GM18873 (cell line): ENCODE measurements around the gene JKAMP.
A peak's percentile ranks its signal among the peaks of the same experiment; 100 is the strongest.

Source experiments
- ATAC-seq: cut with Tn5 transposase; IDR thresholded peaks from one replicate; pipeline ENCODE4 v1.9.1; 2021; ENCODE audit warnings: mild to moderate bottlenecking, moderate library complexity, moderate number of reproducible peaks; ENCODE audit not compliant: unreplicated experiment, low FRiP score

The JKAMP gene

DNA sequence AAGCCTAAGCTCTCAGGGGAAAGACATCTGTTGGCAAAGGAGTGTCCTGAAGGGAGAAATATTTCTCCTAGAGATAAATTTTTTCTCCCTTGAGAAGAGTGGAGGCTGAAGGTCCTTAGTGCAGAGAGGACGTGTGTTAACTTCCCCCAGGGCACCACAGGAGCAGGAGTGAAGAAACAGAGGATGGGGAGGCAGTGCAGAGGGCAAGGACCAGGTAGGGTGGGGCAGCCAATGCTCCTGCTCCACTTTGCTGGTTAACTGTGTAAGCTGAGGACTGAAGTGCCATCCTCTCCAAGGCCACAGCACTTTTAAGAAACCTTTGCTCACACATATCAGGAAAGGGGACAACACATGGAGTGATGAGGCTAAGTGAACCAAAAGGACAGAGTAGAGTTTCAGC lies 4.2 kb upstream of the JKAMP start:
- no peak for ATAC-seq

- ATAC-seq = no peak
These were observed 2.9 kb upstream of the JKAMP start for GRCh38 chr14:59481407-59481806.

DNA sequence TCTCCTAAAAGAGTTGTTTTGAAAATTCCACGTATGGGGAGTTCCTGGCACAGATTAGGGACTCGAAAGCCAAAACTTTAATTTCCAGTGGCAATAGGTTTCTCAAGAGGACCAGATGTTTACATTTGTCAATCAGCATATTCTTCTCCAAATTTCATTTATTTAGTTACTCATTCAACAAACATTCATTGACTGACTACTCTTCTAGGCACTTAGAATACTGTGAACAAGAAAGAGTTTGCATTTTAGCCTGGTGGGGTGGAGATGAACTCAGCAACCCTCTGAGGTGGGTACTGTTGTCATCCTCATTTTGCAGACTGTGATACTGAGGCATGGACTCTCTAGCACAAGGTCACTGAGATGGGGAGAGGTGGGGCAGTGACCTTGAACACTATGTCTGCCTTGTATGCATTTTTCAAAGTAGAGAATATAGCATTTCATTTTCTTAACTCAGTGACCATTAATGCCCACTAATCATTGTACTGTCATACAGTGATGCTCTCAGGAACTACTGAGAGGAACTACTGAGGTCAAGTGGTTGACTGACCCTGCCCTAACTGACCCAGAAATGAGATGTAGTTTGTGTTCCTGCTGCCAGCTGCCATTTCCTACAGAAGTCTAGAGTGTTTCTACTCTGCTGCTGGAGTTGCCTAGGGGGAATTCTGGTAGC lies 2.3 kb upstream of the JKAMP start:
- no peak for ATAC-seq

GRCh38 chr14:59482541-59483331 lies 1.6 kb upstream of the JKAMP start:
- ATAC-seq = no peak

DNA sequence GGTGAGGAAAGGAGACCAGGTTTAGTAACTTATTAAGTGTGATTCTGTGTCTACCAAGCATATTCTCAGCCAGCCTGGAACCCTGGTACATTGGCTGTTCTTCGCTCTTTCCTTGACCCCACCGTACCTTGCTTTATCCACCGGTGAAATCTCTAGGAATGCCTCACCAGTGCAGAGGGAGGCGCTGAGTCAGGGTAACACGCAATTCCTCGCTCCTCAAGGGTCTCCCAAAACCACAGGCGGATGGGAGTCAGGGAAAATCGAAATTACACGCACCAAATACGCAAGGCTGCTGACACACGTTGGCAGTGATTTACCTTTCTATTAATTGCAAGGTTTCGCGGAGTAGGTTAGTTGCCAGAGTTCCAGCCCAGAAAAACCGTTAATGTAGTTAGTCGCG lies 954 bp upstream of the JKAMP start:
- no peak for ATAC-seq

GRCh38 chr14:59484639-59485175 lies 390 bp downstream of the JKAMP start:
- ATAC-seq = peak; percentile 46

GRCh38 chr14:59490756-59491155 lies 6.4 kb downstream of the JKAMP start:
- no peak for ATAC-seq

- no peak for ATAC-seq
These were observed 8.1 kb downstream of the JKAMP start for GRCh38 chr14:59492384-59492783.

DNA sequence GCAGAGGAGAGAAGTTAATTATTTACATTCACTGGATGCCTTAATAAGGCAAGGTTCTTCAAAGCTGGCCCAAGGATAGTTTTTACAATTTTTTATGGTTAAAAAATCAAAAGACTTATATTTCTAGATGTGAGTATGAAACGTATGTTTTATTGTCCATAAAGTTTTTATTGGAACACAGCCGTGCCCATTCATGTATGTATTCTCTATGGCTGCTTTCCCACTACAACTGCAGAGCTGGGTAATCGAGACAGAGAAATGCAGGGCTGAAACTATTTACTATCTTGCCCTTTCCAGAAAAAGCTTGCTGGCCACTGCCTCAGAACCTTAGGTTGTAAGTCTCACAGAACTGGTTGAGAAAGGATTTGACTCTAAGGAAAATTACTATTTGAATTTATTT lies 16.4 kb downstream of the JKAMP start:
- ATAC-seq = no peak

- ATAC-seq = no peak
These were observed 18.9 kb downstream of the JKAMP start for GRCh38 chr14:59503256-59503655.

DNA sequence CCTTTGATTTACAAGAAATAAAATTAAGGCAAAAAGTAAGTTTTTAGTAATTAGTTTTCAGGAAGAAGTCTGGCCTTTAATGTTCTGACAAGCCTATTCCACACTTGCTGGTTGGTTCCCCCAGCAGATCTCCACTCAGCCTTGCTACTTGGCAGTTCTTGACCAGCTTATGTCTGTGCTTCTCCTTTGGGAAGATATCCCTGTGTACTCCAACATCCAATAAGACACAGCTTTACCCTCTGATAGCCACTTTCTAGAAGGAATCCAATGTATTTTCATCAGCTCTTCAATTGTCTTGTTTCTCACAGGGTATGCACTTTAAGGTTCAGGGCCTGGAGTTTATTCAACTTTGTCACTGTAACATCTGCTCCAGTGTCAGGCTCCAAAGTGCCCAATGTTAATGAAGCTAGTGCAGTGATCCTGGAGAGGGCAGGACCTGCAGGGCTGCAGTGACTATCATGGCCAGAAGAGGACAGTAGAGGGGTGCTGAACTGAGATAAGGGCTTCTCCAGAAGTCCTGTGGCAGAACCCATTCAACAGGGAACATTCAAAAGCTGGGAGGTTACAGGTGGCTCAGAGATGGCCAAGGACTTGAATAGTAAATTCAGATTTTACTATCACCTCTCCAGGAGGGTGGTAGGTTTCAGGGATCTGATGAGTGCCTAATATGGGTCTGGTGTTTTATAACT lies 22.9 kb downstream of the JKAMP start:
- peak; percentile 70 for ATAC-seq

- no peak for ATAC-seq
These were observed 23.4 kb downstream of the JKAMP start for GRCh38 chr14:59507752-59508103.

DNA sequence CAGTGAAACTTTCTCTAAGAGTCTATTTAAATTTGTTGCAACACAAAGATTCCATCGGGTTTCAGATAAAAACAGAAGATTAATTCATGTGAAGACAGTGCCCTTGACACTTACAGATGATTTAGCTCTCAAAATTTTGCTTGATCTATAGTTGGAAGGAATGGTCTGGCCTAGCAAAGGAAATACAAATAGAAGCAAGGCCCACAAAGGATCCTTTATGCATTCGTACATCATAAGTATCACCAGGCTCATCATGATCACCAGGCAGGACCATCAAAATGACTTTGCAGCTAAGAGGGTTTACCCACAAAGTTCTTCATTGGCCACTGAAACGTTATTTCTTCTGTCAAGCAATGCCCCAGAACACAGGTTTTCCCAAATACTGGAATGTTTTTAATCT lies 24.8 kb downstream of the JKAMP start:
- ATAC-seq = no peak

DNA sequence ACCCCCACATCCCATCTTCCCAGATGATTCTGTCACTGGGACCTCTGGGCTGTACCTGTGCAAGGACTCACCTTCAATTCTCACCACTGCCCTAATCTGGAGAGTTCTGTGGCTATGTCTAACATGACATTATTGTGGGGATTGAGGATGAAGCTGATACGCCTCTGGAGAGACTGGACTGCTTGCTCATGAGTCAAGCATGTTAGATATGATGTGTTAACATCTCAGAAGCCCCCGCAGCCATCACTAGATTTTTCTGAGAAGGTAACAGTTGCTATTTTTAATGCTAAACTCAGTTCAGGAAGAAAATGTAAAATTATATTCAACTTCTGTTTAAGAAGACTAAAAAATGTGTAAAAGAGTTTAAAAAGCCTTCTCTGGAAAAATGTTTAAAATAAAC lies 25.7 kb downstream of the JKAMP start:
- no peak for ATAC-seq

DNA sequence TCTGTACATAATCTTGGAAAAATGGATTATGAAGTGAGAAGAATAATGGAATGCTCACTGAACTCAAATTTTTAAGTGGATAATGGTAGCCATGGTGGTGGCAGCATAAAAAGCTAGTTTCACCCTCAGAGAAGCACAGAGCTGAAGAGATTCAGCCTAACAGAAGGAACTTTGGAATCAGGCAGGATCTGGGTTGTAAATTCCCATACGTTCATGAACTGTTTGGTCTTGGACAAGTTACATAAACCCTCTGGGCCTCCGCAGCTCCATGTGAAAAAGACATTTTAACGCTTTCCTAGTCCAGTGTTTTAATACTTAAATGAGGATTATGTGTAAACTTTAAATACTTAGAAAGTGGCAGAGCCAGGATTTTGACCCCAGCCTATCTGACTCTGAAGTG lies 26.6 kb downstream of the JKAMP start:
- ATAC-seq = no peak

DNA sequence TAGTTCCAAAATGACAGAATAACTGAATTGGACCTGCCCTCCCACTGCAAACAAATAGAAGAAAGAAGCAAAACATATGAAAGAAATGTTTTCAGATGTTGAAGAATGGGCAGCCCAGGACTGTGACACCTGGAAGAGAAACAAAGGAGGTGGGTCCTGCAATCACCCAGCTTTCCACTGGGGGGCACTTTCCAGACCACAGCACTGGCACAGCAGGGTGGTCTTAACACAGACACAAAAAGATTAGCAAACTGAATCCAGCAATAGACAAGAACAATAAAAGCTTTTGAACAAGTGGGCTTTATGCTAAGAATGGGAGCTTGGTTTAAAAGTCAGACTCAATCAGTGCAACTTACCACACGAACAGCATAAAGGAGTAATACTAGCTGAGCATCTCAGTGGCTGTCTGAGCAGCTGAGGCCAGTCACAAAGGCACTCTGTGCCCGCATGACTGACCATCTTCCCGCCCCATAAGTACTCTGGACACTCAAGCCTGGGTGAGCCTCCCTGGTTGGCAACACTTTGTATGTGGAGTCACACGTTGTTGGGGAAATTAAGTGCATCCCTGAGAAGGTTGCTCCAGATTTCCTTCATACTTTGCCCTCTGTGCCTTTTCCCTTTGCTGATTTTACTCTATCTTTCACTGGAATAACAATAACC lies 27.7 kb downstream of the JKAMP start:
- ATAC-seq = no peak

DNA sequence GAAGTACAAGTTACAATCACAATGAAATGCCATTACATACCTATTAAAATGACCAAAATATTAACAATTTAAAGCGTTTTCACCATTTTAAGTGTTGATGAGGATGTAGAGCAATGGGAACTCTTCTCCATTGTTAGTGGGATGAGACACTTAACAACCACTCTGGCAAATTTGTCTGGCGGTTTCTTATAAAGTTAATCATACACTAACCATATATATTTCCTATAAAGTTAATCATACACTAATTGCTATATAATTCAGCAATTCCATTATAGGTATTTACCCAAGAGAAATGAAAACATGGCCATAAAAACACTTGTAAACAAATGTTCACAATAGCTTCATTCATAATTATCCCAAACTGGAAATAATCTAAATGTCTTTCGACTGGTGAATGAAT lies 35.9 kb downstream of the JKAMP start:
- ATAC-seq = no peak

DNA sequence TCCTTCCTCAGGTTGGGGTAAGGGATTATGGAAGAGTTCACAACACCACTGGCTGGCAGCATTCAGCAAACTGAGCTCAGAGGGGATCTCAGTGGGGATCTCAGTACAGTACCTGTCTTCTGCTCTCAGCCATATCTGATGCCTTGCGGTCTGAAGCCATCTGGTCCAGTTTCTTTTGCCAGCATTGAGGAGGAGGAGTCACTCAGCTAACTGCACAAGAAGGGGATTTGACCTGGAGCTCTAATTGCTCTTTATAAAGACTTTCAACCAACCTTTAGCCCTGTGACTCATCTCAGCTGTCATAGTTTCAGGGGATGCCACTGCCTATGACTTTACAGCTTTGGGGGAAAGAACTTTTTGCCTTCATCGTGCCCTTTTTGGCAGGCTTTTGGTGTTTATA lies 44.9 kb downstream of the JKAMP start:
- no peak for ATAC-seq

GRCh38 chr14:59530349-59530748 lies 46.0 kb downstream of the JKAMP start:
- no peak for ATAC-seq

- ATAC-seq = no peak
These were observed 48.1 kb downstream of the JKAMP start for GRCh38 chr14:59532419-59532818.
